DOHH2 (cell line): ENCODE measurements around the gene LBX2.

Experiments
- H3F3A ChIP-seq: fragments of 200-600 bp; sonication (generic), shearing (Covaris generic); 2 replicates; pipeline ENCODE4 v1.6.0; 2016; ENCODE audit warnings: antibody characterized with exemption, mild to moderate bottlenecking; ENCODE audit not compliant: control insufficient read depth, insufficient read depth
- H3K27ac ChIP-seq: fragments of 200-600 bp; sonication (generic); 2 replicates; pipeline ENCODE4 v1.5.1; 2014; ENCODE audit warnings: low read depth, mild to moderate bottlenecking, low read length, moderate library complexity
- H3K27me3 ChIP-seq: fragments of 200-600 bp; sonication (generic); 2 replicates; pipeline ENCODE4 v1.6.1; 2014; ENCODE audit warnings: mild to moderate bottlenecking, low read length, mixed read lengths; ENCODE audit not compliant: control insufficient read depth
- H3K36me3 ChIP-seq: fragments of 200-600 bp; sonication (generic); 2 replicates; pipeline ENCODE4 v1.6.1; 2014; ENCODE audit warnings: mild to moderate bottlenecking, low read length, moderate library complexity, mixed read lengths; ENCODE audit not compliant: control insufficient read depth
- H3K4me1 ChIP-seq: fragments of 200-600 bp; sonication (generic); 2 replicates; pipeline ENCODE4 v1.6.1; 2014; ENCODE audit warnings: mild to moderate bottlenecking, low read length, mixed read lengths; ENCODE audit not compliant: control insufficient read depth
- H3K4me2 ChIP-seq: fragments of 200-600 bp; sonication (generic); 2 replicates; pipeline ENCODE4 v1.6.0; 2014; ENCODE audit warnings: mild to moderate bottlenecking, low read length, moderate library complexity
- H3K4me3 ChIP-seq: fragments of 200-600 bp; sonication (generic); 2 replicates; pipeline ENCODE4 v1.5.1; 2014; ENCODE audit warnings: mild to moderate bottlenecking, low read length, mixed read lengths
- H3K79me2 ChIP-seq: fragments of 200-600 bp; sonication (generic); 2 replicates; pipeline ENCODE4 v1.6.1; 2014; ENCODE audit warnings: mild to moderate bottlenecking, low read length, mixed read lengths; ENCODE audit not compliant: control insufficient read depth
- H3K9me2 ChIP-seq: fragments of 200-600 bp; sonication (generic); replicated peaks from 2 replicates; pipeline ENCODE4 v1.6.1; 2014; ENCODE audit warnings: mild to moderate bottlenecking, low read length, mixed read lengths; ENCODE audit not compliant: control insufficient read depth
- H3K9me3 ChIP-seq: fragments of 200-600 bp; sonication (generic); 2 replicates; pipeline ENCODE4 v1.6.1; 2014; ENCODE audit warnings: antibody characterized with exemption, low read length, mixed read lengths; ENCODE audit not compliant: control insufficient read depth, insufficient read depth
- H4K20me1 ChIP-seq: fragments of 200-600 bp; sonication (generic); 2 replicates; pipeline ENCODE4 v1.6.0; 2014; ENCODE audit warnings: low read depth, mild to moderate bottlenecking, antibody characterized with exemption, low read length, moderate library complexity; ENCODE audit not compliant: control insufficient read depth, insufficient read depth
- CTCF ChIP-seq: fragments of 200-600 bp; sonication (generic); IDR thresholded peaks from one replicate; pipeline ENCODE4 v1.5.1; 2014; ENCODE audit warnings: antibody characterized with exemption, mild to moderate bottlenecking, low read depth, low read length; ENCODE audit not compliant: poor library complexity, severe bottlenecking
- EZH2phosphoT487 ChIP-seq: fragments of 200-600 bp; sonication (generic); IDR thresholded peaks from 2 replicates; pipeline ENCODE4 v1.6.1; 2017; ENCODE audit warnings: borderline replicate concordance, mild to moderate bottlenecking, antibody characterized with exemption, low read length, moderate library complexity, mixed read lengths

LBX2 gene

GRCh38 chr2:74496997-74497776 lies 2.2 kb downstream of the LBX2 start:
- H3K9me2 ChIP-seq = no peaks in the 10 kb centered on the region
- H3K79me2 ChIP-seq = no peaks in the 10 kb centered on the region
- no peak overlapping the region for H3K4me3 ChIP-seq
- H4K20me1 ChIP-seq = no peaks in the 10 kb centered on the region
- peaks cover 47% of the 10 kb centered on the region for H3K27me3 ChIP-seq
- H3K36me3 ChIP-seq = peaks cover 15% of the 10 kb centered on the region
- no peak overlapping the region; the same call in 1 of the 2 replicates for H3K4me2 ChIP-seq
- peaks cover 6% of the 10 kb centered on the region; the same call in 1 of the 2 replicates for H3K4me1 ChIP-seq
- no peaks in the 10 kb centered on the region for H3F3A ChIP-seq
- no peaks in the 10 kb centered on the region for H3K9me3 ChIP-seq
- no peak overlapping the region for H3K27ac ChIP-seq
- no peak for TF ChIP-seq EZH2phosphoT487
- no peak for TF ChIP-seq CTCF

GRCh38 chr2:74495440-74495839 lies 4.0 kb downstream of the LBX2 start:
- H3F3A ChIP-seq = no peaks in the 10 kb centered on the region
- no peak overlapping the region for H3K4me2 ChIP-seq
- no peaks in the 10 kb centered on the region for H3K9me2 ChIP-seq
- H3K27me3 ChIP-seq = peaks cover 30% of the 10 kb centered on the region
- no peaks in the 10 kb centered on the region for H3K79me2 ChIP-seq
- H3K36me3 ChIP-seq = peaks cover 29% of the 10 kb centered on the region
- no peaks in the 10 kb centered on the region for H3K9me3 ChIP-seq
- H3K4me3 ChIP-seq = no peak overlapping the region
- H4K20me1 ChIP-seq = no peaks in the 10 kb centered on the region
- TF ChIP-seq CTCF (no peak), EZH2phosphoT487 (no peak)
- H3K27ac ChIP-seq = no peak overlapping the region
- peaks cover 6% of the 10 kb centered on the region; the same call in 1 of the 2 replicates for H3K4me1 ChIP-seq

GRCh38 chr2:74493546-74493945 lies 5.9 kb downstream of the LBX2 start:
- Histone ChIP-seq H3K36me3 (peaks cover 29% of the 10 kb centered on the region), H3K9me2 (no peaks in the 10 kb centered on the region), H3K4me1 (peaks cover 4% of the 10 kb centered on the region; the same call in 1 of the 2 replicates), H3K9me3 (no peaks in the 10 kb centered on the region), H3K4me2 (no peak overlapping the region), H3K4me3 (no peak overlapping the region), H4K20me1 (no peaks in the 10 kb centered on the region), H3K27ac (no peak overlapping the region), H3K79me2 (no peaks in the 10 kb centered on the region), H3F3A (no peaks in the 10 kb centered on the region), H3K27me3 (peaks cover 11% of the 10 kb centered on the region)
- TF ChIP-seq EZH2phosphoT487 (no peak), CTCF (no peak)
